GM11168 (cell line): ENCODE data around the gene CYGB.
"Not testable (repeated sequence)": the region's sequence is repeated elsewhere in the genome, so short reads cannot be mapped to it uniquely, and the experiment has no call there.

Experiments
- in situ Hi-C: fragments of 300-500 bp; cut with MboI; formaldehyde crosslinking; loops from one replicate; pipeline ENCODE4 v1.12.0; 2022; ENCODE audit warnings: low sequenced_read_pairs; ENCODE audit not compliant: unreplicated experiment

Gene CYGB

DNA sequence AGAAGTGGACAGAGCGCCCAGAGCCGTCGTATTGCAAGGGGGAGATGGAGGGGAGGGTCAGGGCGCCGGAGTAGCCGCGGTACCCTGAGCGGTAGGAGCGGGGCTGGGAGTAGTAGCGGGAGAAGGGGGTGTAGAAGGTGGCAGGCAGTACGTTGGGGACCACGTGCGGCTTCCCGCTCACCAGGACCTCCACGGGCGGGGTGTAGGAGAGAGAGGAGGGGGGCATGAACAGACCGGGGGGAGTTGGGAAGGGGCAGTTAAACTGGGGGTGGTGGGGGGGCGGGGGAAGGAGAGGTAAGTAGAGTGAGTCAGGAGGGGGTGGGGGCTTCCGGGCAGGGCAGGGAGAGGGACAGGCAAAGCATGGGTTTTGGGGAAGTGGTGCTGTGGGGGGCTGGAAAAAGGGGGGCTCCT is 31.3 kb upstream of the CYGB start:
- in situ Hi-C loops, result no loop called here

DNA sequence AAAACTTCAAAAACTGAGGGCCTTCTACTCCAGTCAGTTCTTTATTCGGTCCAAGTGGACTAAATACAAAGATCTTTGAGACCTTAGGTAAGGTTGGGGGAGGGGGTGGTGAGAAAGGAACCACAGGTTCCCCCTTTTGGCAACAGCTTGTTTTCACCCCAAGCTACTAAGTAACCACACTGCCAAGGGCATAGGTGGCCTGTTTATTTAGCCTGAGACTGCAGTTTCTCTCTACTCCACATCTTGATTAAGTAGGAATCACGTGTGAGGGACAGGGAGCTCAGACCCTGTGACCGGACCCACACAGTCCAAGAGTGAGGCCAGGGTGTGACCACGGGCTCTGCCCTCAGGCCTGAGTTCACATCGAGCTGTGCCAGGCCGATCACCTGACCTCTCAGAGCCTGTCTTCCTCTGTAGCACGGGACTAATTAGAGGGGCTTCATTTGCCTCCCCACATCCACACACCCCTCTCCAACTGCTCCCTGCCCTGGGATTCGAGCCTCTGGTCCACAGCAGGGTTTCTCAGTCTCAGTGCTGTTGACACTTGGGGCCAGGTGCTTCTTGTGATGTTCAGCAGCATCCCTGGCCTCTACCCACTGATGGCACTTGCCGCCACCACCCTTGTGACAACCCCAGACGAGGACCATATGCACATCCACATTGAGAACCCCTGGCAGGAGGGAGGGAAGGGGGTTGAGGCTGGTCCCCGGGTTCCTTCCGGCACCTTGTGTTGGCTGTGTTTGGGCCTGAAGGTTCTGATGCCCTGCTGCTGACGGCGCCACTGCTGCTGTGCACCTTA is 30.3 kb upstream of the CYGB start:
- in situ Hi-C loops, result no loop called here

DNA sequence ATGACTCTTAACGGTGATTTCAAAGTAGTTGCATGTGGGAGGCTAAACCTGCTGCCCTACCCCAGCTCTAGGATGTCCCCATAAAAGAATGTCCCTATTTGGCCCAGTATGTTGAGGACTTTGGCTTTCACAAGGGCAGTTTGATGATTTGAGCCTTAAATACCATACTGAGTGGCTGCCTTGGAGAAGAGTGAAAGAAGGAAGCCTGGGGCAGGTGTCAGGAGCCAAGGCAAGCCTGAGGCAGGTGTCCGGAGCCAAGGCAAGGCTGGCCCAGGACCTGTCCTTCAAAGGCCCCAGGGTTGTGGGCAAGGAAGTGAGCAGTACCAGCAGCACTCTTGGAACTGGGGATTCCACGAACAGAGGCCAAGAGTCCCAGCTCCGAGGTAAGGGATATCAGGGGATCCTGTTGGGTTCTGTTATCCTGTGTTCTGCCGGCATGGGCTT is 29.5 kb upstream of the CYGB start:
- in situ Hi-C loops, result no loop called here

DNA sequence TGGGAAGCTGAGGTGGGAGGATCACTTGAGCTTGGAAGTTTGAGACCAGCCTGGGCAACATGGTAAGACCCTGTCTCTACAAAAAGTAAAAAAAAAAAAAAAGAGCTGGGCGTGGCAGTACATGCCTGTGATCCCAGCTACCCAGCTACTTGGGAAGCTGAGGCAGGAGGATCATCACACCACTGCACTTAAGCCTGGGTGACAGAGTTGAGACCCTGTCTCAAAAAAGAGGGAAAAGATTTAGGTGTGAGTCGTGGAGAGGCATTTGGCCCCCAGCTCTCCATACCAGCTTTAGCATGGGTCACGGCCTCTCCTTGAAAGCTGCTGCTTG is 29.1 kb upstream of the CYGB start:
- in situ Hi-C loops, result no loop called here

DNA sequence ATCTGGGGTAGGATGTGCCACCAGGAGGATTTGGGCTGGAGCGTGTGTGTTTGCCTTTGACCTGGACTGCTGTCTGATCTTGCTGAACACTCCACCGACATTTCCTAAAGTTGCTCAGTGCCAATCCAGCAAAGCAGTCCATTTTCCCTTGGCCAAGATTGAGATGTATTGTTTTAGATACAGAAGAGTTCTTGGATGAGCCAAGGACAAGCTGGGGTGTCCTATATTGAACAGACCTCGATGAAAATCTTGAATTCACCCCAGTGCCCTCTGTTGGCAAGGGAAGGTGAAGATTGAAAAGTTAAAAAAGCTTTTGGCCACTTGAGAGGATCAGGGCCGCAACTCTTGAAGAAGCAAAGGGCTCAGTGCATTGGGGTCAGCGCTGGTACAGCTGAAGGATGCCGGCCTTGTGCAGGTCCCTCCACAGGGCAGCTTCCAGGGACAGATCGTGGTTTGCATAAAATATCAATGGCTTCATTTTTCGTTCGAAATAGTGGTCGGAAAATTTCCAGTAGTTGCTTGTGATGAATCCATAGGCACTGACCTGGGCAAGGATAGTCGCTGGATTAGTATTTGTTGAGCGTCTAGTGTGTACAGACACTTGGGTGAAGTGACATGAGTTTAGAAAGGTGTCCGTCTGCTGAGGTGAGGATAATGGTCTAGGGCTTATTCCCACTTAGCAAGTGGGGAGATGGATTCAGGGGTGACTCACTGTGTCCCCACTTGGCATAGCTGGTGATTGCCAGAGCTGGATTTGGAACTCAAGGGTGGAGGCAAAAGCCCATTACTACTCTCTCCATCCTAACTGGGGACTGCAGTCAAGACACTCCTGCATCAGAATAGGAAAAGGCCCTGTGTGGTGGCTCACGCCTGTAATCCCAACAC is 28.5 kb upstream of the CYGB start:
- in situ Hi-C loops, result no loop called here

DNA sequence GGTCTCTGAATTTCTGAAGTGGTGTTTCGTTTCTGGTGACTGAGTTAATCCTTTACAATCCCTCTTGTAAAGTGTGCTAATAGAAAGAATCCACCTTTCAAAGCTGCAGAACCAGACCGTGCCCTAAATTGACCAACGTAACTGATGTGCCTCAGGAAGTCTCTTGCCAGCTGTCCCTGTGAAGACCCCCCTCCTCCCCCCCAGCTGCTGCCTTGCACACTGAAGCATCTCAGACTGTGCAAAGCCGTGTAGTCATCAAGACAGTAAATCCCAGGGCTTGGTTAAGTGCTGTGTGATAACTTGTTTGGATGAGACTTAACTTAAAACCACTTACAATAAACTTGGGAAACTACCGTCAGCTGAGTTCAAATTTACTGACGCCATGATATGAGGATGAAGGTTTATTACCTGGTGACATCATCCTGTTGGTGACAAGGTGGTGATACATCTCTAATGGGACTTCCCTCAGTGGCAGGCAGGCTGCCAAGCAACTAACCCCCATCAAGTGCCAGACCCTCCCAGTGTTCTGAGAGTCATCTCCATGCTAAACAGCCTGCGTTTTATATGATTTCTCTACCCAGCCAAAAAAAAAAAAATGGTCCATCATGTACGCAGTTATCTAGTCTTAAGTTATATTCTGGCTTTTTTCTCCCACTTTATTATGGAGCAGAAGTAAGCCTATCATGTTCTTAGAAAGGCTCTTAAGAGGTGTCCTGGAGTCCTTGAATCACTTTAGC is 27.6 kb upstream of the CYGB start:
- in situ Hi-C loops, result not testable (repeated sequence)

DNA sequence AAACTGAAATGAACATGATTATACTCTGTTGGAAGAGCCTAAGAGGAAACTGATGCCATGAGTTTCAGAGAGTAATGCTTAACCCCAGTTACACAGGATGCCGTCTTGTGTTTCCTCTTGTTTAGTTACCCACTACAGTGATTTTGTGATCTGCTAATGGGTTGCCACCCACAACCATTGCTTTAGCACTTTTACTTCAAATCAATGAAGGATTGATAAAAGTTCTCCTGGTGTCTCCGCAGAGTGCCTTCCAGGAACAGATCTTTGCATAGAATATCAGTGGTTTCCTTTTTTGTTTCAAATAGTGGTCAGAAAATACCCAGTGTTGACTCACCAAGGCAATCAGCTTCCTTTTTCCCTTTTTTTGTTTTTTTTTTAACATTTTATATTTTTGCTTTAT is 25.9 kb upstream of the CYGB start:
- in situ Hi-C loops, result not testable (repeated sequence)

DNA sequence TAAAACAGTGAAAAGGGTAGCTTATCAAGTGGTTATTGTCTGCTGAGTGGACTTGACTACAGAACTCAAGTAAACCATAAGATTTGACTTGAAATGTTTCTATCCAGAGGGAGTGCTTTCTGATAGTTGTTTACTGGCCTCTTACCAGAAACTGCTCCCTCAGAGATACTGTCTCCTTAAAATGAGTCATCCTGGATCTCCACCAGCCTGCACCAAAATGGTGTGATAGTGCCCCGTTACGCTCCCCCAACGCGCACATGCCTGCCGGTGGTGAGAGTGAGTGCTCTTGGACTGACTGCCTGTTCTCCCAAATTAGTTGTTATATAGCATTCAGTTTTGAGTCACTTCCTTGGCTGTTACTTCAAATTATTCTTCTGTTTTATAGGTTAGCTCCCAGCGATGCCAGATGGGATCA is 25.2 kb upstream of the CYGB start:
- in situ Hi-C loops, result no loop called here

DNA sequence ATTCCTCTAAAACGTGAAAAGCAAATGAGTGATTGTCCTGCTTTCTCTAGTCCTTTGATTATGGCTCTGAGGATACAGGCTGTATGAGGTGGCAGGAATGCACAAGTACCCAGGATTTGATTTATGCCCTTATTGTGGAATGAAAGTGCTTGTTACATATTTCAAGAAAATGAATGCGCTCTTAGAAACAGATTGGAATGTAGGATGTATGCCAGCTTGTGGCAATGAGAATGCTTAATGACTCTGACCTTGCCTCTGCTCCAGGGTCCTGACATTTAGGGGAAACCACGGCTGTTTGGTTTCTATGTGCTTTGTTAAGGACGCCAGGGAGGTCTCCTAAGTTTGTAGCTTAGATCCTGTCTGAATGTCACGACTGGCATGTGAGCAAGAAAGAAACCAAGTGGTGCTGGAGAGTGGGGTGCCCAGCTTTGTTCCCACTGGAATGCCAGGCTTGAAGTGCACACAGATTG is 24.3 kb upstream of the CYGB start:
- in situ Hi-C loops, result no loop called here

DNA sequence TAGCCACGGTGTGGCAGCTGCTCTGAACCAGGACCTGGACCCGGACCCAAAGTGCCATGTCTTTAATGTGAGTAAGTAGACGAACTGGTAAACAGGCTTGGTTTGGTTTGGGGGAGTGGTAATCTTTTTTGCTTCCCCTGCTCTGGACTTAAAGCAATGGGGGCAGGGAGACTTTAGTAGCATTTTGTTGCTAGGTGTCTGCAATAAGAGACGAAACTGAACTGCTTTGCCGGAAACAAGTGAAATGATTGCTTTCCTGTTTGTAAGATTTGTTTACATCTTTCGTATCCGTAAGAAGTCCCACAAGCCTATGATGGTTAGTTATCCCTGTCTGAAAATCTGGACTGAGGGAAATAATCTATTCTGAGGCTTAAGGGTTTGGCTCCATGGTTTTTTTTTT is 23.8 kb upstream of the CYGB start:
- in situ Hi-C loops, result no loop called here

DNA sequence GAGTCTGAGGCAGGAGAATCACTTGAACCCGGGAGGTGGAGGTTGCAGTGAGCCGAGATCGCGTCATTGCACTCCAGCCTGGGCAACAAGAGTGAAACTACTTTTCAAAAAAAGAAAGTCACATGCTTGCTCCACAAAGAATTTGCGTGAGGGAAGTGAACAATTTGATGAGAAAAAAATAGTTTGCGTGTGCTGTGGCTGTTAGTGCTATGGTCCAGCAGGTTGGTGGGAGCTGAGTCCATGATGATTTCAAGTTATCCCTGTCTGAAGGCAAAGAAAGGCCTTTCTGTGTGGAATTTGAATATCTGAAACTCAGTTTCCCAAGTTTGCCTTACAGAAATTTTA is 23.3 kb upstream of the CYGB start:
- in situ Hi-C loops, result no loop called here

DNA sequence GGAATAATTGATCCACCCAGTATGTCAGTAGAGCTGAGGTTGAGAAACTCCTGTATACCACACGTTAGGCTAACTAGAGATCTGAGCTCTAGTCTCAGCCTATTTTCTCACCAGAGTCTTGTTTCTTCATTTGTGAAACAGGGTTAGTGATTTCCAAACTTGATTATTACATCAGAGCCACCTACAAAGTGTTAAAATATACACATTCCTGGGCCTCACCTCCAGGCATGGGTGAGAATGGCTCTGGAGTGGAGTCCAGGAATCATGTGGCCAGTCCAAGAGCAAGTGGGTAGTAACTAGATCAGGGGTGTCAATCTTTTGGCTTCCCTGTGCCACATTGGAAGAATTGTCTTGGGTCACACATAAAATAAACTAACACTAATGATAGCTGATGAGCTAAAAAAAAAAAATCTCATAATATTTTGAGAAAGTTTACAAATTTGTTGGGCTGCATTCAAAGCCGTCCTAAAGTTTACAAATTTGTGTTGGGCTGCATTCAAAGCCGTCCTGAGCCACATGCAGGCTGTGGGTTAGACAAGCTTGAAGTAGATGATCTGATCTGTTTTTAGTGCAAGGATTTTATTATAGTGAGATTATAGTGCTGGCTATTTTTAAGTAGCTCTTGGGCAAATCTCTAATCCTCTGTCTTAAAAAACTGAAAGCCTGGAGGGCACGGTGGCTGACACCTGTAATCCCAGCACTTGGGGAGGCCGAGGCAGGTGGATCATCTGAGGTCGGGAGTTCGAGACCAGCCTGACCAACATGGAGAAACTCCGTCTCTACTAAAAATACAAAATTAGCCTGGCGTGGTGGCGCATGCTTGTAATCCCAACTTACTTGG is 22.7 kb upstream of the CYGB start:
- in situ Hi-C loops, result no loop called here

DNA sequence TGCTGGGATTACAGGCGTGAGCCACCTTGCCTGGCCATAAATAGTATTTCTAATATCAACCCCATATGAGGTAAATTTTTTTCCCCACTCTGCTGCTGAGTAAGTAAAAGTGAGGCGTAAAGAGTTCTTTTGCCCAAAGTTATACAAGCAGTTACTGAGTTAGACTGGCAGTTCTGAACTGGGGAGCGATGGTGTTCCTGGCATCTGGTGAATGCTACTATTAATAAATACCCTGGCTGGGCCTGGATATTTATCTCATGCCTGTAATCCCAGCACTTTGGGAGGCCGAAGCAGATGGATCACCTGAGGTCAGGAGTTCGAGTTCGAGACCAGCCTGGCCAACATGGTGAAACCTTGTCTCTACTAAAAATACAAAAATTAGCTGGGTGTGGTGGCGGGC is 22.0 kb upstream of the CYGB start:
- in situ Hi-C loops, result not testable (repeated sequence)

DNA sequence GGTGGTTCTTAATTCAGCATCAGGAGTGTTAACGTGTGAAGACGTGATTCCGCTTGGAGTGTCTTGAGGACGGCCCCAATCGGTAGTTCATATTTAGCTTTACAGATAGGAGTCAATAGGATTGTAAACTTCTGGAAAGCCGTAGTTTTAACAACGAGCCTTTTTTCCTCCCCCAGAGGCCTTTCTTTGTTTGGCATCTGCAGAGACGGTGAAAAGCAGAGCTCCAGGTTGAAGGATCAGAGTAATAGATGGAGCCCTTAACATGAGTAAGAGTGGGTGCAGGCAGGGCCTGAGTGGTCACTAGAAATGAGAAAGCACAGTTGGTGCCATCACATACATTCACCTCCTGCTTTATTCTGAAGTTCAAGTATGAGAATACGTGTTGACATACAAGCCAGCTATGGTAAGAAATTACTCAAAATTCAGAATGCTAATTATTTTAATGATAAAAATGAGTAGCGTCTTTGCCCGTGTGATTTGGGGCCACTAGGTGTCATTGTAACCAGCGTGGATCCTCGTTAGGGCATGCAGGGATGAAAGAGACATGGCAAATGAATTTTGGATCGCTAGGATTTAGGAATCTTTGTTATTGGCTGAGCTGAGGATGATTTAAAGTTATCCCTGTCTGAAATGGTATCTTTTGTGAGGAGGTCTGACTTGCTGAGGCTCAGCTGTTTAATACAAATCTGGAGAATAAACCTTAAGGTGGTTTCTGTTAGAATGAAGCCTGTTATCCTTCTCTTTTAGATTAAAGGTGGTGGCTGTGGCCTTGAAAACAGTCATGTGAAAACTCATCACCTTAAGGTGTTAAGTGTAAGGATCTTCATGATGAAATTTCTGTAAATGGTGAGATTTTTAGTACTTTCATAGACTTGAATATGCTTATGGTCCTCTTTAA is 20.9 kb upstream of the CYGB start:
- in situ Hi-C loops, result no loop called here

DNA sequence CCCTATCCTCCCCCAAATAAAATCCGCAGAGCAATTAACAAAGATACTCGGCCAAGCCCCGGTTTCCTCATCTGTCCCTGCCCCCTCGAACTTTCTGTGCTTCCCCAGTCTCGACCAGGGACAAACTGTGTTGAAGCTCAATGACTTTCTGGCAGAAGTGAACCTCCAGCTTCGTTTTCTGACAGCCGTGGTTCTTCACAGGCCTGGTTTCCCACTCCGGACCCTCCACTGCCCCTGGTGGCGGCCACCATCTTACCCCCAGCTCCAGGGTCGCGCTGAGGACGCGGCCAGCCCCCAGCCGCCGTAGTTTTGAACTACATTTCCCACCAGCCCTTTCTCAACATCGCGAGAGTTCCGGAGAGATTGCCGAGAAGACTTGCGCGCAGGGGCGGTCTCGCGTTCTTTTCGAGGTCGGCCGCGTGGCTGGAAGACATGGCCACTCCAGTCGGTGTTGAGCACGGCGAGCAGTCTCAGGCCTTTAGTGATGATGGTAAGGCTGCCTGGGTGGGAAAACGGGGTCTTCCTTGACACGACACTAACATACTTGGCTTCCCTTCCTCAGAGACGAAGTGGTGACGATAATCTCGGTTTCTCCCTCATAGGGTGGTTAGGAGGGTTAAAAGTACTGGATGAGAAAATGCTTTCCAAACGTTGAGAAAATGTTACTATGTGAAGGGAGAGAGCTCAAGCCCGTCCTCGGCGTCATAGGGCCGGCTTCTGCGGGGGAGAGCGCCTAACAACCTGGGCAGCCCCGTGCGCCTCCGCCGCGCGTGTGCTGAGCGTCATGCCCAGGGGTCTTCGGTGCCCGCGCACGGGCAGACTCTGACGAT is 20.1 kb upstream of the CYGB start:
- in situ Hi-C loops, result no loop called here

DNA sequence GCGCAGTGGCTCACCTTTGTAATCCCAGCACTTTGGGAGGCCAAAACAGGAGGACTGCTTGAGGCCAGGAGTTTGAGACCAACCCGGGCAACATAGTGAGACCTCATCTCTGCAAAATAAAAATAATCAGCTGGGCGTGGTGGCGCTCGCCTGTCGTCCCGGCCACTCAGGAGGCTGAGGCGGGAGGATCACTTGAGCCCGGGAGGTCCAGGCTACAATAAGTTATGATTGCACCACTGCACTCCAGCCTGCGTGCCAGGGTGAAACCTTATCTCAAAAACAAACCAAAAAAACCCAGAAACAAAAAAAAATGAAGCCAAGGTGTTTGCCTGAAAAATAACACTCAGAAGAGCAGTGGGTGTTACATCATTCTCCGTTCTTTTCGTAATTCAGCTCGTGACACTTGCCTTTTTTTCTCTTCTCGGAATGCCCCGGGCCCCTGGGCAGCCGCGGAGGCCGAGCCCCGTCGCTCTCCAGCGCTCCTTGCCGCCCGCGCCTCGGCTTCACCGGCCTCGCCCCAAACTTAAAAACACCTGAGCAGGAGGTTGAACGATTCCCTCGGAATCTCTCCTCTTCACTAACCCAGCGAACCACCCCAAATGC is 19.4 kb upstream of the CYGB start:
- in situ Hi-C loops, result no loop called here

DNA sequence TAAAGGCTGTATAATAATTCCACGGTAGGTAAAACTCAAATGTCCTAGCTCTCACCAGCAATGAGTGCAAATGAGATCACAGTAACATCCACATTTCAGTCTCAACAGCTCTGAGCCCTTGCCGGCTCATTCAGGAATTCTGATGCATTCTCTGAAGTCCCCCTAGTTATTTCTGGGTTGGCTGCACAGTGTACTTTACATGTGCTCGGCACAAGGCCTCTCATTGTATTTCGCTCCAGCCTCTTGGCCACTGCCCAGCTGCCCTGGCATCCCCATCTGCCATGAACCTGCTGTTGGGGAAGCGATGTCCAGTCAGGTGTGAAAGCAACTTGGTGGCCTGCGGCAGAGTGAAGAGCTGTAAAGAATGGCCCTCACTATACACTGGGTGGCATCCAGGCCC is 16.6 kb upstream of the CYGB start:
- in situ Hi-C loops, result no loop called here
